IMR-90 (cell line): ENCODE data around the gene KCTD5. TPM values are rescaled to one million over a fixed set of nuclear protein-coding genes. Genes with fewer than 3 reads are reported as not detected.

ENCODE experiments used
- ATAC-seq: fragments of 200-7000 bp; cut with Tn5 transposase; 2 replicates; pipeline ENCODE4 v1.9.1; 2020; ENCODE audit warnings: low read depth, mild to moderate bottlenecking, moderate library complexity
- BruUV-seq: library from RNA; stranded (reverse); fragments of 400-500 nt; replicated peaks from 2 replicates; lab custom pipeline; 2021; lab: Mats Ljungman, UMichigan
- CTCF ChIA-PET: fragments of 300-600 bp; formaldehyde crosslinking; extraction: SDS; loops from one replicate; lab custom pipeline; 2021; ENCODE audit warnings: antibody characterized with exemption; lab: Yijun Ruan, JAX
- POLR2A ChIA-PET: fragments of 300-600 bp; sonication (Branson Sonifier 250); formaldehyde crosslinking; loops from one replicate; lab custom pipeline; 2022; ENCODE audit warnings: antibody characterized with exemption; ENCODE audit not compliant: unreplicated experiment; lab: Charles Lee
- DNase-seq: peaks from one replicate; pipeline ENCODE4 v3.0.0; 2013
- H2AFZ ChIP-seq: replicated peaks from 2 replicates; pipeline ENCODE3; 2013; ENCODE audit warnings: low read length, mild to moderate bottlenecking; ENCODE audit not compliant: poor library complexity
- H2AK5ac ChIP-seq: 2 replicates; pipeline ENCODE4 v1.6.1; 2013; ENCODE audit warnings: low read depth, low read length, inconsistent platforms
- H2AK9ac ChIP-seq: replicated peaks from 2 replicates; pipeline ENCODE3; 2013; ENCODE audit warnings: mild to moderate bottlenecking, low read depth, low read length, moderate library complexity; ENCODE audit not compliant: poor library complexity
- H2BK120ac ChIP-seq: 2 replicates; pipeline ENCODE4 v1.6.1; 2013; ENCODE audit warnings: low read depth, low read length, inconsistent platforms
- H2BK15ac ChIP-seq: 3 replicates; pipeline ENCODE4 v1.6.1; 2013; ENCODE audit warnings: low read depth, low read length, inconsistent platforms
- H2BK20ac ChIP-seq: 2 replicates; pipeline ENCODE4 v1.6.1; 2013; ENCODE audit warnings: low read depth, mild to moderate bottlenecking, inconsistent platforms, low read length, moderate library complexity
- H2BK5ac ChIP-seq: 2 replicates; pipeline ENCODE4 v1.6.1; 2013; ENCODE audit warnings: mild to moderate bottlenecking, low read depth, low read length, inconsistent platforms; ENCODE audit not compliant: poor library complexity, severe bottlenecking
- H3K14ac ChIP-seq: replicated peaks from 2 replicates; pipeline ENCODE4 v1.6.1; 2013; ENCODE audit warnings: low read depth, low read length, inconsistent platforms
- H3K18ac ChIP-seq: 2 replicates; pipeline ENCODE4 v1.6.1; 2013; ENCODE audit warnings: low read depth, low read length, control low read depth
- H3K23ac ChIP-seq: 2 replicates; pipeline ENCODE4 v1.6.1; 2013; ENCODE audit warnings: low read depth, low read length, inconsistent platforms
- H3K27ac ChIP-seq: 2 replicates; pipeline ENCODE4 v1.5.1; 2013; ENCODE audit warnings: mild to moderate bottlenecking, control low read depth, low read length; ENCODE audit not compliant: insufficient read depth
- H3K27me3 ChIP-seq: 2 replicates; pipeline ENCODE4 v1.6.1; 2013; ENCODE audit warnings: low read length; ENCODE audit not compliant: control insufficient read depth, insufficient read depth
- H3K36me3 ChIP-seq: 2 replicates; pipeline ENCODE4 v1.6.1; 2013; ENCODE audit warnings: low read length, mixed read lengths; ENCODE audit not compliant: control insufficient read depth, insufficient read depth
- H3K4ac ChIP-seq: 2 replicates; pipeline ENCODE4 v1.6.1; 2013; ENCODE audit warnings: low read depth, low read length, inconsistent platforms
- H3K4me1 ChIP-seq: 2 replicates; pipeline ENCODE4 v1.6.1; 2013; ENCODE audit warnings: low read length, mixed read lengths; ENCODE audit not compliant: control insufficient read depth, insufficient read depth
- H3K4me2 ChIP-seq: 2 replicates; pipeline ENCODE4 v1.6.1; 2013; ENCODE audit warnings: low read depth, mild to moderate bottlenecking, control low read depth, low read length, moderate library complexity
- H3K4me3 ChIP-seq: 2 replicates; pipeline ENCODE4 v1.5.1; 2013; ENCODE audit warnings: low read depth, mild to moderate bottlenecking, control low read depth, low read length, moderate library complexity; ENCODE audit not compliant: insufficient read depth
- H3K56ac ChIP-seq: 2 replicates; pipeline ENCODE4 v1.6.1; 2013; ENCODE audit warnings: low read length, inconsistent platforms; ENCODE audit not compliant: insufficient read depth; ENCODE audit errors: extremely low read depth
- H3K79me1 ChIP-seq, 2 experiments: 2 replicates each; pipeline ENCODE4 v1.6.1; 2013; ENCODE audit warnings: low read length in 2 of 2, inconsistent platforms in 1 of 2, low read depth in 1 of 2
- H3K9ac ChIP-seq: 2 replicates; pipeline ENCODE4 v1.6.1; 2013; ENCODE audit warnings: low read depth, low read length, control low read depth
- H3K9me1 ChIP-seq: 2 replicates; pipeline ENCODE4 v1.6.1; 2013; ENCODE audit warnings: low read length, inconsistent platforms; ENCODE audit not compliant: insufficient read depth
- H3K9me3 ChIP-seq: 2 replicates; pipeline ENCODE4 v1.6.1; 2013; ENCODE audit warnings: low read length; ENCODE audit not compliant: control insufficient read depth, insufficient read depth
- H4K20me1 ChIP-seq: 2 replicates; pipeline ENCODE4 v1.6.1; 2013; ENCODE audit warnings: low read length, inconsistent platforms; ENCODE audit not compliant: insufficient read depth
- H4K5ac ChIP-seq: 2 replicates; pipeline ENCODE4 v1.6.1; 2013; ENCODE audit warnings: mild to moderate bottlenecking, low read depth, low read length, control low read depth
- H4K8ac ChIP-seq, 2 experiments: 2 replicates each; pipeline ENCODE4 v1.6.1; 2013; ENCODE audit warnings: low read depth in 2 of 2, low read length in 2 of 2, control low read depth in 1 of 2, inconsistent platforms in 1 of 2
- H4K91ac ChIP-seq: 2 replicates; pipeline ENCODE4 v1.6.1; 2013; ENCODE audit warnings: low read depth, low read length, inconsistent platforms; ENCODE audit not compliant: insufficient read depth
- BHLHE40 ChIP-seq: fragments of 150-350 bp; IDR thresholded peaks from 2 replicates; pipeline ENCODE4 v1.6.1; 2016; ENCODE audit warnings: mild to moderate bottlenecking, low read depth, low read length
- CEBPB ChIP-seq: IDR thresholded peaks from 2 replicates; pipeline ENCODE4 v1.6.1; 2012; ENCODE audit warnings: low read depth, low read length, improper control_type of control experiment
- CHD1 ChIP-seq: IDR thresholded peaks from 2 replicates; pipeline ENCODE4 v1.6.1; 2012; ENCODE audit warnings: low read depth, low read length, improper control_type of control experiment
- CTCF ChIP-seq: conservative IDR thresholded peaks from 2 replicates; pipeline ENCODE4 v1.5.1; 2012; ENCODE audit warnings: mild to moderate bottlenecking, low read depth, low read length, improper control_type of control experiment
- FOS ChIP-seq: fragments of 150-350 bp; IDR thresholded peaks from 2 replicates; pipeline ENCODE4 v1.6.1; 2016; ENCODE audit warnings: low read depth, low read length
- MAFK ChIP-seq: IDR thresholded peaks from 2 replicates; pipeline ENCODE4 v1.6.1; 2012; ENCODE audit warnings: low read depth, low read length, improper control_type of control experiment
- MAZ ChIP-seq: IDR thresholded peaks from 2 replicates; pipeline ENCODE4 v1.6.1; 2012; ENCODE audit warnings: low read depth, mild to moderate bottlenecking, low read length, improper control_type of control experiment, moderate library complexity, borderline replicate concordance
- MXI1 ChIP-seq: IDR thresholded peaks from 2 replicates; pipeline ENCODE4 v1.6.1; 2012; ENCODE audit warnings: low read depth, mild to moderate bottlenecking, low read length, moderate library complexity, borderline replicate concordance
- NFE2L2 ChIP-seq: fragments of 150-350 bp; IDR thresholded peaks from 2 replicates; pipeline ENCODE4 v1.6.1; 2016; ENCODE audit warnings: low read depth, mild to moderate bottlenecking, low read length
- POLR2A ChIP-seq: IDR thresholded peaks from 2 replicates; pipeline ENCODE4 v1.6.1; 2012; ENCODE audit warnings: mild to moderate bottlenecking, low read depth, low read length
- RAD21 ChIP-seq: IDR thresholded peaks from 2 replicates; pipeline ENCODE4 v1.6.1; 2012; ENCODE audit warnings: low read length, improper control_type of control experiment
- RCOR1 ChIP-seq: IDR thresholded peaks from 2 replicates; pipeline ENCODE4 v1.6.1; 2012; ENCODE audit warnings: mild to moderate bottlenecking, low read length, improper control_type of control experiment; ENCODE audit not compliant: insufficient replicate concordance
- RFX5 ChIP-seq: IDR thresholded peaks from 2 replicates; pipeline ENCODE4 v1.8.0; 2012; ENCODE audit warnings: low read depth, mild to moderate bottlenecking, low read length, moderate library complexity
- SMC3 ChIP-seq: fragments of 150-350 bp; IDR thresholded peaks from 2 replicates; pipeline ENCODE4 v1.6.1; 2016; ENCODE audit warnings: low read depth, mild to moderate bottlenecking, antibody characterized with exemption, low read length, moderate library complexity
- WGBS, 2 experiments: methylation state at CpG; one replicate each; pipeline versions ENCODE4 v1.1.5 to v1.1.7; 2013; ENCODE audit warnings: missing lambda C conversion rate in 2 of 2; ENCODE audit not compliant: insufficient read length in 1 of 2; ENCODE audit errors: extremely low coverage in 2 of 2; 5-methylcytosine and 5-hydroxymethylcytosine counted together
- dilution Hi-C: fragments of 300-500 bp; cut with HindIII; formaldehyde crosslinking; loops from one replicate; pipeline ENCODE4 v1.14.3; 2018; ENCODE audit warnings: low sequenced_read_pairs; ENCODE audit not compliant: unreplicated experiment
- in situ Hi-C: fragments of 300-500 bp; cut with MboI; formaldehyde crosslinking; loops from 3 replicates; pipeline ENCODE4 v1.14.3; 2019; ENCODE audit warnings: low sequenced_read_pairs, inconsistent platforms, mixed read lengths
- intact Hi-C: fragments of 100-400 bp; cut with micrococcal nuclease; formaldehyde crosslinking; loops from 2 replicates; pipeline ENCODE4 v1.10.0; 2022
- polyA plus RNA-seq, 3 experiments: library from polyadenylated mRNA; depleted of rRNA; stranded (reverse); fragments of >200 nt; gene quantifications; 2 replicates each; pipeline ENCODE4 v1.2.3, GENCODE V29; 2012; ENCODE audit warnings: low replicate concordance in 1 of 3
- total RNA-seq: library from RNA; depleted of rRNA; stranded (reverse); fragments of >200 nt; gene quantifications from 2 replicates; pipeline ENCODE4 v1.2.3, GENCODE V29; 2012
- TF ChIP-seq, protein P1 (sequence below): fragments of 150-350 bp; IDR thresholded peaks from 2 replicates; pipeline ENCODE4 v1.6.1; 2016; ENCODE audit warnings: low read depth, mild to moderate bottlenecking, low read length, moderate library complexity, borderline replicate concordance
- TF ChIP-seq, protein P2 (sequence below): fragments of 150-350 bp; IDR thresholded peaks from 2 replicates; pipeline ENCODE4 v1.6.1; 2017; ENCODE audit warnings: mild to moderate bottlenecking, antibody characterized with exemption, low read length, low read depth

The KCTD5 gene
- total and polyA plus RNA-seq, 2 of the 4 experiments (the other 2 are of a cell fraction): 17.2 to 56.2 TPM

DNA sequence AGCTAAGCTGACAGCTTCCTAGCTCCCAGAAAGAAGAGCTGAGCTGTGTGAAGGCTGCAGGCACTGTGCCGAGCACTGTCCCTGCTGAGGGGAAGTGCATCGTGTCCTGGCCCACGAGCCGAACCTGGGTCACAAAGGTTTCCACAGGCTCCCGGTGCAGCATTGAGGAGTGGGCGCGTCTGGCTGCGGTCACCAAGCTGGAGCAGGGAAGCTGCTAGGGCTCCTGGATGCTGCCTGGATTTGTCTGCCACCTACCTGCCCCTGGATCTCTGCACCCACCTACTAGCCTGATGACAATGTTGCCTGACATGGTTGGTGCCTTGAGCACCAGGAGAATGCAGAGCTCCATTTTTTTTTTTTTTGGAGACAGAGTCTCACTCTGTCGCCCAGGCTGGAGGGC, 63.6 kb downstream of the KCTD5 start:
- no peak for TF ChIP-seq MXI1
- TF ChIP-seq MAZ: no peak
- TF ChIP-seq CEBPB: no peak
- no peak for TF ChIP-seq POLR2A
- TF ChIP-seq FOS: no peak
- TF ChIP-seq RAD21: no peak
- no peak for TF ChIP-seq BHLHE40
- no peak for TF ChIP-seq RFX5
- TF ChIP-seq, protein P1, sequence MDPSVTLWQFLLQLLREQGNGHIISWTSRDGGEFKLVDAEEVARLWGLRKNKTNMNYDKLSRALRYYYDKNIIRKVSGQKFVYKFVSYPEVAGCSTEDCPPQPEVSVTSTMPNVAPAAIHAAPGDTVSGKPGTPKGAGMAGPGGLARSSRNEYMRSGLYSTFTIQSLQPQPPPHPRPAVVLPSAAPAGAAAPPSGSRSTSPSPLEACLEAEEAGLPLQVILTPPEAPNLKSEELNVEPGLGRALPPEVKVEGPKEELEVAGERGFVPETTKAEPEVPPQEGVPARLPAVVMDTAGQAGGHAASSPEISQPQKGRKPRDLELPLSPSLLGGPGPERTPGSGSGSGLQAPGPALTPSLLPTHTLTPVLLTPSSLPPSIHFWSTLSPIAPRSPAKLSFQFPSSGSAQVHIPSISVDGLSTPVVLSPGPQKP: no peak
- no peak for TF ChIP-seq NFE2L2
- TF ChIP-seq RCOR1: no peak
- no peak for TF ChIP-seq CTCF
- TF ChIP-seq MAFK: no peak
- TF ChIP-seq, protein P2, sequence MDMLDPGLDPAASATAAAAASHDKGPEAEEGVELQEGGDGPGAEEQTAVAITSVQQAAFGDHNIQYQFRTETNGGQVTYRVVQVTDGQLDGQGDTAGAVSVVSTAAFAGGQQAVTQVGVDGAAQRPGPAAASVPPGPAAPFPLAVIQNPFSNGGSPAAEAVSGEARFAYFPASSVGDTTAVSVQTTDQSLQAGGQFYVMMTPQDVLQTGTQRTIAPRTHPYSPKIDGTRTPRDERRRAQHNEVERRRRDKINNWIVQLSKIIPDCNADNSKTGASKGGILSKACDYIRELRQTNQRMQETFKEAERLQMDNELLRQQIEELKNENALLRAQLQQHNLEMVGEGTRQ: no peak
- no peak for TF ChIP-seq SMC3
- TF ChIP-seq CHD1: no peak
- no peak for DNase-seq
- Histone ChIP-seq H3K79me1 (peaks cover 3 to 4% of the 10 kb centered on the region in 2 experiments; a peak in 1 of 4 replicates), H2BK120ac (no peak overlapping the region), H3K4me1 (no peaks in the 10 kb centered on the region), H4K91ac (no peak overlapping the region), H3K23ac (no peak overlapping the region), H2BK20ac (no peak overlapping the region), H2BK15ac (no peak overlapping the region), H3K4me2 (no peak overlapping the region), H3K14ac (no peak overlapping the region), H3K18ac (no peak overlapping the region), H3K27ac (no peak overlapping the region), H2AK5ac (no peak overlapping the region), H3K4me3 (no peak overlapping the region), H3K27me3 (no peaks in the 10 kb centered on the region; the same call in 1 of the 2 replicates), H3K36me3 (no peaks in the 10 kb centered on the region), H4K8ac (no peak overlapping the region), H2BK5ac (no peak overlapping the region), H2AK9ac (no peak overlapping the region), H4K20me1 (no peaks in the 10 kb centered on the region), H3K9me3 (no peaks in the 10 kb centered on the region), H3K9ac (no peak overlapping the region), H4K5ac (no peak overlapping the region), H3K4ac (no peak overlapping the region), H2AFZ (no peak overlapping the region), H3K56ac (no peak overlapping the region), H3K9me1 (no peaks in the 10 kb centered on the region)
- intact Hi-C loops: no loop called here
- CTCF ChIA-PET: no interaction called here
- ATAC-seq: no peak
- WGBS, 2 experiments: 91% methylated on average over 5 of the region's 9 CpGs; no CpG with 5 or more reads in 1 of the 2 experiments
- POLR2A ChIA-PET: no interaction called here
- no TSS peak for BruUV-seq
- in situ Hi-C loops: no loop called here
- dilution Hi-C loops: no loop called here
